Heart left ventricle (tissue), 13 donors: Measurements from ENCODE around the gene SPRR2E.
"Not testable (repeated sequence)": the region's sequence is repeated elsewhere in the genome, so short reads cannot be mapped to it uniquely, and the experiment has no call there.

ENCODE experiments used
- POLR2A ChIP-seq, 2 donors: fragments of 450-650 bp; IDR thresholded peaks; one replicate each; pipeline ENCODE4 v1.6.1; 2017; ENCODE audit warnings: antibody characterized with exemption in 2 of 2, mild to moderate bottlenecking in 2 of 2, moderate library complexity in 2 of 2
- TF ChIP-seq, protein P1 (sequence below), 12 donors: fragments of 200-600 bp; sonication (generic) in 4 of 12; IDR thresholded peaks; one replicate each; pipeline versions ENCODE4 v1.5.0 to v1.8.0; 2018 to 2022; ENCODE audit warnings: antibody characterized with exemption in 12 of 12, mild to moderate bottlenecking in 5 of 12
- donor health status: ischemic (EF 13 %, LVEDD 7.1; RV severe dilation, severe dysfunction).
- donor health status: DM: no; HTN: yes; CAD: no.
- donor health status: DM: no; HTN: no; CAD: no.
- donor health status: ischemic (EF 25% LVEDD 6.9; RV normal size, moderate dysfunction).
- donor health status: ischemic (EF 25% LVEDD 5.7; RV mildly dilated, moderate dysfunction).
- donor health status: ischemic (EF 35%, LVEDD 5.7; RV mildly dilated, moderate dysfunction).
- donor health status: nonischemic (EF 11% LVEDD 7.7; RV severe dilation, severe dysfunction).
- donor health status: DM: yes; HTN: yes; CAD: no.
- donor health status: PGD.
- donor health status: ischemic (EF 29% LVEDD 5.4; RV normal size, mild dysfunction).
- donor health status: nonischemic (EF 23%, LVEDD 6.1; RV moderate dilation, normal function).

DNA sequence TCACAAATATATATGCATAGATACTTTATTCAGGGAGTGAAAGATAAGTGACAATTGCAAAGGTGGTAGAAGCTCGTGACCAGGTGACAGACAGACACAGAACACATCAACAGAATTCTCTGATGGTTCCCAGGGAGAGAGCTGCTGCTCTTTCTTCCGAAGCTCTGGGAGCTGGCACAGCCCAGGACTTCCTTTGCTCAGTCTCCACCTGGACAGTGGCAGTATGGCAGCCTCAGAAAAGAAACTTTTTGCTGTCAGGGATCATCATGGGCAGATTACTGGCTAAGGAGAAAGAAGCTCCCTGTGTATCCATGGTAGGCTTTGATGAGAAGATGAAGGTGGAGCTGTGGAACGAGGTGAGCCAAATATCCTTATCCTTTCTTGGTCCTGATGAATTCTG lies 38.2 kb downstream of the SPRR2E start:
- not testable (repeated sequence) for TF ChIP-seq POLR2A (IDR thresholded peaks at IDR 0.05)
- TF ChIP-seq, protein P1, sequence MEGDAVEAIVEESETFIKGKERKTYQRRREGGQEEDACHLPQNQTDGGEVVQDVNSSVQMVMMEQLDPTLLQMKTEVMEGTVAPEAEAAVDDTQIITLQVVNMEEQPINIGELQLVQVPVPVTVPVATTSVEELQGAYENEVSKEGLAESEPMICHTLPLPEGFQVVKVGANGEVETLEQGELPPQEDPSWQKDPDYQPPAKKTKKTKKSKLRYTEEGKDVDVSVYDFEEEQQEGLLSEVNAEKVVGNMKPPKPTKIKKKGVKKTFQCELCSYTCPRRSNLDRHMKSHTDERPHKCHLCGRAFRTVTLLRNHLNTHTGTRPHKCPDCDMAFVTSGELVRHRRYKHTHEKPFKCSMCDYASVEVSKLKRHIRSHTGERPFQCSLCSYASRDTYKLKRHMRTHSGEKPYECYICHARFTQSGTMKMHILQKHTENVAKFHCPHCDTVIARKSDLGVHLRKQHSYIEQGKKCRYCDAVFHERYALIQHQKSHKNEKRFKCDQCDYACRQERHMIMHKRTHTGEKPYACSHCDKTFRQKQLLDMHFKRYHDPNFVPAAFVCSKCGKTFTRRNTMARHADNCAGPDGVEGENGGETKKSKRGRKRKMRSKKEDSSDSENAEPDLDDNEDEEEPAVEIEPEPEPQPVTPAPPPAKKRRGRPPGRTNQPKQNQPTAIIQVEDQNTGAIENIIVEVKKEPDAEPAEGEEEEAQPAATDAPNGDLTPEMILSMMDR (IDR thresholded peaks at IDR 0.05): not testable (repeated sequence)
